ENCODE data around the gene USP36. TPM values are rescaled to one million over a fixed set of nuclear protein-coding genes. Genes with fewer than 3 reads are reported as not detected.
"Not testable (repeated sequence)": the region's sequence is repeated elsewhere in the genome, so short reads cannot be mapped to it uniquely, and the experiment has no call there.

Gene USP36
- total RNA-seq, 1 donor from 2014 or later: 128 TPM

DNA sequence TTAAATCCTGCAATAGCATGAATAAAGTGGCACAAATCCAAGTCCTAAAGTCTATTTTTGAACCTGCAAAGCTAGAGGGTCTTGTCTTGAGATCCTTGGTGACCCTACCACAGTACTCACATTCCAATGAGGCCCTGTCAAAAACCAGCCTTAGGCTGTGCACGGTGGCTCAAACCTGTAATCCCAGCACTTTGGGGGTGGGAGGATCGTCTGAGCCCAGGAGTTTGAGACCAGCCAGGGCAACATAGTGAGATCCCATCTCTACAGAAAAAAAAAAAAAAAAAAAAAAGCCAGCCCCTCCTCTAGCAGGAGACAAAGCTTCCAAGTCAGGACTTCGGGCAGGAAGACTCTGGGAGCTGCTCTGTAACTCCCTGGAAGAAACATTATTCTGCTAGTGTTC is 74.8 kb downstream of the USP36 start:
- peaks cover 36% of the 10 kb centered on the region for H3K4me1 Mint-ChIP-seq
- intact Hi-C loops (cut with micrococcal nuclease): no loop called here
- no peak overlapping the region for H3K4me3 Mint-ChIP-seq
- no peaks in the 10 kb centered on the region for H3K27me3 Mint-ChIP-seq
- peaks cover 22% of the 10 kb centered on the region for H3K36me3 Mint-ChIP-seq (ENCODE audit: low read depth)
- DNase-seq: no peak
- peaks cover 4% of the 10 kb centered on the region for H3K9me3 Mint-ChIP-seq
- H3K27ac Mint-ChIP-seq: peak overlapping the region; percentile 58

DNA sequence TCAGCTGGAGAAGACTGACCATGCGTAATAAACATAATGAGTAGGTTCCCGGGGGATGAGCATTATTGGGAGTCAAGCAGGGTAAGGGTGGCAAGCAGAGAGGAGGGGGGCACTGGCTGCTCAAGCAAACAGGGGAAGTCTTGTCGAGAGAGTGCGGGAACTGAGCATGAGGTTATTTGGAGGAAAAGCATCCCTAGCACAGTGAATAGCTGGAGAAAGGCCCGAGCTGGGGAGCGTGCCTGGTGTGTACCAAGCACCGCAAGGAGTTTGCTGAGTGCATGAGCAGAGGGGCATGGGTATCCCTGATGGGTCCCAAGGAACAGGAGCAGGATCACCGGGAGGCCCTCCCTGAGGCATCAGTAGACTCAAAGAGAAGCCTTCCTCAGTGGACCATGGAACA is 75.7 kb downstream of the USP36 start:
- peaks cover 4% of the 10 kb centered on the region for H3K9me3 Mint-ChIP-seq
- no peak for DNase-seq
- peaks cover 37% of the 10 kb centered on the region for H3K4me1 Mint-ChIP-seq
- peaks cover 19% of the 10 kb centered on the region for H3K36me3 Mint-ChIP-seq (ENCODE audit: low read depth)
- peak overlapping the region; percentile 82 for H3K27ac Mint-ChIP-seq
- H3K4me3 Mint-ChIP-seq: peak overlapping the region; percentile 39
- intact Hi-C loops (cut with micrococcal nuclease): no loop called here
- H3K27me3 Mint-ChIP-seq: no peaks in the 10 kb centered on the region

DNA sequence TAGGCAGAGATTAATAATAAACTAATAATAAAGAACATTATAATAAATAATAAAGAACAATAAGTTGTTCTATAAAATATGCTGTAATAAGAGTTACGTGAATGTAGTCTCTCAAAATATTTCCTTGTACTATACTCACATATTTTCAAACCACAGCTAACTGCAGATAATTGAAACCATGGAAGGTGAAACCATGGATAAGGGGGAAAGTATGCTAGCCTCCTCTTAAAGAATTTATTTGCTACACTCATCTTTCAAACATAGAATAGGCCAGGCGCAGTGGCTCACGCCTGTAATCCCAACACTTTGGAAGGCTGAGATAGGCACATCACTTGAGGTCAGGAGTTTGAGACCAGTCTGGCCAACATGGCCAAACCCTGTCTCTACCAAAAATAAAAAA is 77.1 kb downstream of the USP36 start:
- Mint-ChIP-seq H3K27me3 (no peaks in the 10 kb centered on the region), H3K4me1 (peaks cover 50% of the 10 kb centered on the region), H3K36me3 (ENCODE audit: low read depth) (peaks cover 20% of the 10 kb centered on the region), H3K27ac (peak overlapping the region; percentile 56), H3K9me3 (peaks cover 4% of the 10 kb centered on the region), H3K4me3 (peak overlapping the region; percentile 19)
- intact Hi-C loops (cut with micrococcal nuclease): no loop called here
- DNase-seq: no peak

DNA sequence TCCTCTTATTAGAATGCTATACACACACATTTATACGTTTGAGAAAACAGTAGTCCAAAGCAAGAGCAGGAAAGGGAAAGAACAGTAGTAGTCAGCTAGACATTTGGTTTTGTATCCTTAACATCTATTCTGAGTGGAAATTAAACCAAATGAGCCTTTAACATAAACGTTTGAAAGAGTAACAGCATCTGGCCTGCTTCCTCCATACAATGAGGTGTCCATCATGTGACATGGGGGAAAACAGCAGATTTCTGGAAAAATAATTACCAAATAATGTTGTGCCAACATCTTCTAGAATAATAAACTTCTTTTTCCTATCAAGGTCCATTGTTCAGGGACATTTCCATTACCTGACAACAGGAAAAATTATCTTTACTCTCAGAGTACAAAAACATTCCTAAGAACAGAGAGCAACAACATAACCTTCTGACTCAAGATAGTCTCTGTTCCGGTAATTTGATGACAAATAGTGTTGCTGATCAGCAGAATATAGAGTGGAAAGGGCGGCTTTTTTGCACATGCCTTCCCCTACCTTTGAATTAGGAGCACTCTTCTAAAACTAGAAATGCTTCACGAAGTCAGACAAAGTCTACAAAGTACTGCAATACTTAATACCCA is 78.7 kb downstream of the USP36 start:
- intact Hi-C loops (cut with micrococcal nuclease): no loop called here
- Mint-ChIP-seq H3K4me1 (peaks cover 61% of the 10 kb centered on the region), H3K9me3 (peaks cover 4% of the 10 kb centered on the region), H3K27me3 (no peaks in the 10 kb centered on the region), H3K36me3 (ENCODE audit: low read depth) (peaks cover 24% of the 10 kb centered on the region), H3K27ac (peak overlapping the region; percentile 92), H3K4me3 (peak overlapping the region; percentile 45)
- DNase-seq: no peak

DNA sequence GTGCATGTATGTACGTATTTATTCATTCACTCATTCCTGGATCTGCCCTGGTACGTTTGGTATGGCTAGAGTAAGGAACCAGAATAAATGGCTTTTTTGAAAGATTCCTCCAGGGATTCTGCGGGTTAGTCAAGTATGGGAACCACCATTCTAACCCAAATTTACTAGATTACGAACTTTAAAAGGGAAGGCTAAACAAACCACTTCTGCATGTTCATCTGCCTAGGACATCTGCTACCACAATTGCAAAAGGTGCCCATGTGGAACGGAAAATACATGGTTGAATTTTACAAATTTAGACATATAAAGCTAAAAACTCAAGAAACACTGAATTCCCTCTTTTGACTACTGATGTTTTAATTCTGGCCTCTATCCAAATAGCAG is 80.7 kb downstream of the USP36 start:
- peak overlapping the region; percentile 83 for H3K4me3 Mint-ChIP-seq
- peak overlapping the region; percentile 98 for H3K27ac Mint-ChIP-seq
- peaks cover 27% of the 10 kb centered on the region for H3K36me3 Mint-ChIP-seq (ENCODE audit: low read depth)
- H3K27me3 Mint-ChIP-seq: no peaks in the 10 kb centered on the region
- no peak for DNase-seq
- H3K9me3 Mint-ChIP-seq: peaks cover 4% of the 10 kb centered on the region
- intact Hi-C loops (cut with micrococcal nuclease): loop anchor here (1.0 kb wide), 3 partner anchors 12 to 19 kb away; no protein-coding TSS in a partner anchor
- peaks cover 68% of the 10 kb centered on the region for H3K4me1 Mint-ChIP-seq

DNA sequence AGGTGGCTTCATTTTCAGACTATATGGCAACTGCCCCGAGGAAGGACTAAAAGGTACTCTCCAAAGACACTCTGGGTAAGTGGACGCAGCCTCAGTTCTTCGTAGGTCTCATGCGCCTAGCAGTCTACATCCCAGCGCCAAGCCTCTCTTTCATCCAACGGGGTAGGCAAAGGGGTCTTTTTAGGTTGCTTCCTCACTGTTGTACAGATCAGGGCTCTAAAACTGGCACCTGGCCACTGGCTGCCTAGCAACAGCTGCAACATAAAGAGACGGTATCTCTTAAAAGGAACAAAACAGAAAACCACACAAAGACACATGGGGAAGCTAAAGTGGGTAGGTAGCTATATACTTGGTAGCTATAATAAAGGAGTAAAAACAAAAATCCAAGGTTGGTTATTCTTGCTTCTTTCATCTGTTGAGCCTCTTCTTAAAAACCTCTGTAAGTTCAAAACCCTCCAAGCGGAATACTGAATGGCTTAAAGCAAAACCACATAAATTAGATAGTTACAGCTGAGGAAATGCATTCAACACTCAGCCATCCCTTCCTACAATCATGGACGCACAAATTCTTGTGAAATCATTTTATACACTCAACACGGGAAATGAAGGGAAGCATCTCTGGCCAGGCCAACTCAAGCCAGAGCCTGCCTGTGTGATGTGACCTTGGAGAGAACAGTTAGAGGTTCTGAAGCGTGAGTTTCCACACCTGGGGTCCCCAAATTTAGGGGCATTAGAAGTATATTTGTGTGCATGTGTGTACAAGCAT is 81.2 kb downstream of the USP36 start:
- DNase-seq: peak; percentile 94
- Mint-ChIP-seq H3K9me3 (peaks cover 4% of the 10 kb centered on the region), H3K27me3 (no peaks in the 10 kb centered on the region), H3K4me1 (peaks cover 62% of the 10 kb centered on the region), H3K27ac (peak overlapping the region; percentile 98), H3K36me3 (ENCODE audit: low read depth) (peaks cover 21% of the 10 kb centered on the region), H3K4me3 (peak overlapping the region; percentile 83)
- intact Hi-C loops (cut with micrococcal nuclease): loop anchor here (1.0 kb wide), 3 partner anchors 11 to 20 kb away; no protein-coding TSS in a partner anchor

DNA sequence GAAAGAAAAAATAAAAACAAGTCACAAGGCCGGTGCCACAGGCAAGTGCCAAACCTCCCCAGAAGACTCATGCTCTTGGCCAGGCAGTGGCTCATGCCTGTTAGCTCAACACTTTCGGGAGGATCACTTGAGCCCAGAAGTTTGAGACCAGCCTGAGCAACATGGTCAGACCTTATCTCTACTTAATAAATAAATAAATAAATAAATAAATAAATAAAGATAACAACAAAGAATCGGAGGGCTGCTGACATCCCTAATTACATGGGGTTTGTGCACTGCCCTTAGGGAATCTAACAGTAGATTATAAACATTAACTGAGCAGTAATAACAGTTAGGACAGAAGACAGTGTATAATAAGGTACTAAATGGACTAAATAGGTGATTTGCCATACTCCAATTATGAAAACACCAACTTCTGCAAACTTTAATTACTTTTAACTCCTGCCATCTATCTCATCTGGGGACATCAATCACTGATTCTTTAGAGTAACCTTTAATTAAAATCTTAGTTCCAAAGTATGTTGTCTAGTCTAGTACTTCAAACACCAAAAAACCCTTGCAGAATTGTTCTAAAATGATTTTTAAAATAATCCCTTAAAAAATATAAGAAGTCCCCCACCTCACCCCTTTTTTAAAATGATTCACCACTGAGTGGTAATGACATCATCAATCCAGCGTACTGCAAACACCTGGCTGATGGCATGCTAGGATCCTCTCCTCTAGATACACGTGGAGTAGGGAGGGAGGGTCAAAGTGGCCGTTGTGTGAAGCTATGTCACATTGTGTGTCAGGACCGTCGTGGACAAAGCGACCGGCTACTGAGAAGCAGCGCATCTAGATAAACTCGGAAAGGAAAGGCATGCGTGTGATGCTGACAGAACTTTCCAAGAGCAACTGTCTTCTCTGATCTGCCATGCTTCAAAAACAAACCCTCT is 87.0 kb downstream of the USP36 start:
- Mint-ChIP-seq H3K4me3 (peak overlapping the region; percentile 73), H3K4me1 (peaks cover 68% of the 10 kb centered on the region), H3K27ac (peak overlapping the region; percentile 90), H3K9me3 (no peaks in the 10 kb centered on the region), H3K36me3 (ENCODE audit: low read depth) (peaks cover 27% of the 10 kb centered on the region), H3K27me3 (no peaks in the 10 kb centered on the region)
- intact Hi-C loops (cut with micrococcal nuclease): no loop called here
- peak; percentile 81 for DNase-seq

DNA sequence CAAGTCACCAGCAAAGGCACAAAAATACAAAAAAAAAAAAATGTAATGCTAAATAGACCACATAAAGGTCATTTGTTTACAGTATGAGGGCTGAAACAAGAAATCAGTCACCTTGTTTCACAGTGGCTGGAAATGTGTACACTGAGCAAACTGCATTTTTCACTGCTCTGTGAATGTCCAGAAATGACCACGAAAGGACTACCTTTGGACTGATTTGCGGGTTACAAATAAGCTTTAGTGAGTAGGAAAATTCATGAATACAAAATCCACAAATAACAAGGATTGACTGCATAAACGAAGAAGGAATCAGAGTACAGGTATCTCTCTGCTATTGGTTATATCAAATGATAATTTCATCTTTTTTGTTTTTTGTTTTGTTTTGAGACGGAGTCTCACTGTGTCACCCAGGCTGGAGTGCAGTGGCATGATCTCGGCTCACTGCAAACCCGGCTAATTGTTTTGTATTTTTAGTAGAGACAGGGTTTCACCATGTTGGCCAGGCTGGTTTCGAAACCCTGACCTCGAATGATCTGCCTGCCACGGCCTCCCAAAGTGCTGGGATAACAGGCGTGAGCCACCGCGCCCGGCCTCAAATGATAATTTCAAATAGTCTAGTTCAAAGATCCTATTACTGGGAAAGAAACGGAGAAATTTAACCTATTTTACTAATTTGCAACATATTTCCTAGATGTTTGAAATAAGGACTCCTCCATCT is 89.0 kb downstream of the USP36 start:
- intact Hi-C loops (cut with micrococcal nuclease): no loop called here
- H3K27ac Mint-ChIP-seq: peak overlapping the region; percentile 85
- H3K27me3 Mint-ChIP-seq: no peaks in the 10 kb centered on the region
- H3K36me3 Mint-ChIP-seq (ENCODE audit: low read depth): peaks cover 24% of the 10 kb centered on the region
- H3K4me1 Mint-ChIP-seq: peaks cover 71% of the 10 kb centered on the region
- no peaks in the 10 kb centered on the region for H3K9me3 Mint-ChIP-seq
- H3K4me3 Mint-ChIP-seq: peak overlapping the region; percentile 53
- no peak for DNase-seq

DNA sequence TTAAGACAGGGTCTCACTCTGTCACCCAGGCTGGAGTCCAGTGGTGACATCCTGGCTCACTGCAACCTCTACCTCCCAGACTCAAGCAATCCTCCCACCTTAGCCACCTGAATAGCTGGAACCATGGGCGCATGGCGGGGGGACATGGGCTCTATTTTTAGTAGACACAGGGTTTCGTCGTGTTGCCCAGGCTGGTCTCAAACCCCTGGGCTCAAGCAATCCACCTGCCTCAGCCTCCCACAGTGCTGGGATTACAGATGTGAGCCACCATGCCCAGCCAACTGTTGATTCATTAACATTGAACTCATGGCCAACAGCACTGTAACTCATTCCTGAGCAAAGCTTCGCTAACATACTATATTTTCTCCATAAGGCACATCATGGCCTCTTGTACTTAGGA is 89.6 kb downstream of the USP36 start:
- DNase-seq; H3K9me3 Mint-ChIP-seq; H3K27me3 Mint-ChIP-seq; intact Hi-C loops (cut with micrococcal nuclease): not testable (repeated sequence)
- peak overlapping the region; percentile 53 for H3K4me3 Mint-ChIP-seq
- H3K27ac Mint-ChIP-seq: peak overlapping the region; percentile 85
- peaks cover 74% of the 10 kb centered on the region for H3K4me1 Mint-ChIP-seq
- peaks cover 24% of the 10 kb centered on the region for H3K36me3 Mint-ChIP-seq (ENCODE audit: low read depth)

DNA sequence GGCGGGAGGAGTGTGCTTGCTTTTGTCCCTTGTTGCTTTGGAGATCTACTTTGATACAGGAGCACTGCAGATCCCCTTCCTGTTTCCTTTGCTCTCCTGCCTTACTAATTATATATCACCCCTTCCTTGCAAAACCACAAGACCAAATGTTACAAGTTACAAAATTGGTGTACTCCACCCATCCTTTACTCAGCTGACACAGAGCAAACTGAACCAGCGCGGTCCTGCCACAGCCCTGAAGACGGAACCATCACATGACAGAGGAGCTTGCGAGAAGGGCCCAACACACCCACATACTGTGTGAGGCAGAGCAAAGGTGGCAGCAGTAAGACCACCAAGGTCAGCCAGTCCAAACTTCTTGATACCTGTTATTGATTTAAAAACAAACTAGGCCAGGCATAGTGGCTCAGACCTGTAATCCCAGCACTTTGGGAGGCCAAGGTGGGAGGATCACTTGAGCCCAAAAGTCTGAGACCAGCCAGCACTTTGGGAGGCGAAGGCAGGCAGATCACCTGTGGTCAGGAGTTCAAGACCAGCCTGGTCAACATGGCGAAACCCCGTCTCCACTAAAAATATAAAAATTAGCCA is 91.8 kb downstream of the USP36 start:
- Mint-ChIP-seq H3K4me3 (peak overlapping the region; percentile 72), H3K36me3 (ENCODE audit: low read depth) (peaks cover 27% of the 10 kb centered on the region)
- DNase-seq: peak; percentile 95

DNA sequence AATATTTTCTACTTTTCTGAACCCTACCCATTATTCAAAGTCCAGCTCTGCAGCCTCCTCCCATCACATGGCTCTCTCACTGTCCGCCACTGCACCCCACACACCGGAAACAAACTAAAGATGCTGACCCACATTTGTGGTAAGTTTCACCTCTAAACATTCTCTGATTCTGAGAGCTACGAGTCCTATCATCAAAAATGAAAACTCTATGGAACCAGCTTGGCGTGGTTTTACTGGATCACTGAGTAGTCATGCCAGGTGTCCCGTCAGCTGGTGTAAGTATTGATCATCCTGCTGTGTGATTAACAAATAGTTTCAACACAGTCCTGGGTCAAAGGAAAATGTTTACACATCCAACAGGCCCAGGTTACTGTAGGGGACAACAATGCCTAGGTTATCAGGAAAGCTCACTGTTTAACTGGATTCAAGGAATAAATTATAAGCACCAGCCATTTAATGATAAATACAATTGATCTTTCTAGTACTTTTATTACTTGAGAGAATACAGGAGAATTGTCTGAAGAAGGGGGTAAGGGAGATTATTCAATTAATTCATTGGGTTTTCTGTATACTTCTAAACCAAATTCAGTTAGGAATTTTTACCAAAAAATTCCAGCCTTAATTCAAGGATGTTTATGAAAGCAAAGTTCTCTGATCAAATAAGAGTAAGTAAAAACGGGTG is 92.4 kb downstream of the USP36 start:
- peaks cover 86% of the 10 kb centered on the region for H3K4me1 Mint-ChIP-seq
- H3K4me3 Mint-ChIP-seq: peak overlapping the region; percentile 72
- H3K36me3 Mint-ChIP-seq (ENCODE audit: low read depth): peaks cover 31% of the 10 kb centered on the region
- DNase-seq: peak; percentile 90
- intact Hi-C loops (cut with micrococcal nuclease): loop anchor here (1.0 to 5.0 kb wide), 9 partner anchors 11 to 391 kb away; partner anchors contain the start of gene USP36
- H3K27ac Mint-ChIP-seq: peak overlapping the region; percentile 91
- H3K9me3 Mint-ChIP-seq: no peaks in the 10 kb centered on the region
- H3K27me3 Mint-ChIP-seq: no peaks in the 10 kb centered on the region

More for the DNA sequence above, 91.8 kb downstream of the USP36 start:
- peak overlapping the region; percentile 91 for H3K27ac Mint-ChIP-seq
- peaks cover 83% of the 10 kb centered on the region for H3K4me1 Mint-ChIP-seq
- H3K9me3 Mint-ChIP-seq: no peaks in the 10 kb centered on the region
- no peaks in the 10 kb centered on the region for H3K27me3 Mint-ChIP-seq
- intact Hi-C loops (cut with micrococcal nuclease): loop anchor here (1.0 to 5.0 kb wide), 9 partner anchors 10 to 392 kb away; partner anchors contain the start of gene USP36

DNA sequence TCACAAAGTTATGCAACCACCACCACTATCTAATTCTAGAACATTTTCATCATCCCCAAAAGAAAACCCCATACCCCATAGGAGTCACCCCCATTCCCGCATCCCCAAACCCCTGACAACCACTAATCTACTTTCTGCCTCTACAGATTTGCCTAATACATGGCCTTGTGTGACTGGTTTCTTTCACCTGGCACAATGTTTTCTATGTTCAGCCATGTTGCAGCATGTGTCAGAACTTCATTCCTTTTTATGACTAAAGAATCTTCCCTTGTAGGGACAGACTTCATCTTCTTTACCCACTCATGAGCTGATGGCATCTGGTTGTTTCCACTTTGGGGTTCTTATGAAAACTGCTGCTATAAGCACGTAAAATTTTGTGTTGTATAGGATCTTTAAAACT is 93.1 kb downstream of the USP36 start:
- peaks cover 30% of the 10 kb centered on the region for H3K36me3 Mint-ChIP-seq (ENCODE audit: low read depth)
- H3K27ac Mint-ChIP-seq: peak overlapping the region; percentile 91
- peaks cover 86% of the 10 kb centered on the region for H3K4me1 Mint-ChIP-seq
- intact Hi-C loops (cut with micrococcal nuclease): loop anchor here (5.0 kb wide), 1 partner anchor 390 kb away; no protein-coding TSS in a partner anchor
- no peak for DNase-seq
- H3K4me3 Mint-ChIP-seq: peak overlapping the region; percentile 64
- H3K27me3 Mint-ChIP-seq: no peaks in the 10 kb centered on the region
- no peaks in the 10 kb centered on the region for H3K9me3 Mint-ChIP-seq
